Astrocyte of the spinal cord (primary cell): ENCODE measurements around the gene SPAG9.

Source experiments
- DNase-seq: peaks from one replicate; pipeline ENCODE4 v3.0.0; 2011; ENCODE audit warnings: low read depth, low spot score
- H3K4me3 ChIP-seq: 2 replicates; pipeline ENCODE4 v1.5.1; 2011; ENCODE audit warnings: low read depth, mild to moderate bottlenecking, low read length, moderate library complexity
- in situ Hi-C: cut with HindIII; loops from 2 replicates; pipeline ENCODE4 v1.10.0; 2017; ENCODE audit warnings: low sequenced_read_pairs
- TF ChIP-seq, protein P1 (sequence below): IDR thresholded peaks from 2 replicates; pipeline ENCODE4 v1.5.1; 2012; ENCODE audit warnings: low read depth, mild to moderate bottlenecking, low read length, inconsistent platforms

Gene SPAG9

DNA sequence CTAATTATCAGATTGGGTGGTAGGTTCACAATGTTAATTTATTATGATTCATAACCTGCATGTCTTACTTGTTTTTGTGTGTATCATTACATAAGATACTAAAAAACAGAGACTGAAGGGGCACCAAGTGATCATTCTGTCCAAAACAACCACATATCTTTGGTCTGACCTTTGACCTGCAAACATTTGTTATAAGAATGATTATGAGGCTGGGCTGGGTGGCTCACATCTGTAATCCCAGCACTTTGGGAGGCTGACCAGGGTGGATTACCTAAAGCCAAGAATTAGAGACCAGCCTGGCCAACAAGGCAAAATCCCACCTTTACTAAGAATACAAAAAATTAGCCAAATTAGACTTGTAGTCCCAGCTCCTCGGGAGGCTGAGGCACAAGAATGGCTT, 116.4 kb downstream of the SPAG9 start:
- H3K4me3 ChIP-seq = no peak overlapping the region
- in situ Hi-C loops = no loop called here
- DNase-seq = no peak
- TF ChIP-seq, protein P1, sequence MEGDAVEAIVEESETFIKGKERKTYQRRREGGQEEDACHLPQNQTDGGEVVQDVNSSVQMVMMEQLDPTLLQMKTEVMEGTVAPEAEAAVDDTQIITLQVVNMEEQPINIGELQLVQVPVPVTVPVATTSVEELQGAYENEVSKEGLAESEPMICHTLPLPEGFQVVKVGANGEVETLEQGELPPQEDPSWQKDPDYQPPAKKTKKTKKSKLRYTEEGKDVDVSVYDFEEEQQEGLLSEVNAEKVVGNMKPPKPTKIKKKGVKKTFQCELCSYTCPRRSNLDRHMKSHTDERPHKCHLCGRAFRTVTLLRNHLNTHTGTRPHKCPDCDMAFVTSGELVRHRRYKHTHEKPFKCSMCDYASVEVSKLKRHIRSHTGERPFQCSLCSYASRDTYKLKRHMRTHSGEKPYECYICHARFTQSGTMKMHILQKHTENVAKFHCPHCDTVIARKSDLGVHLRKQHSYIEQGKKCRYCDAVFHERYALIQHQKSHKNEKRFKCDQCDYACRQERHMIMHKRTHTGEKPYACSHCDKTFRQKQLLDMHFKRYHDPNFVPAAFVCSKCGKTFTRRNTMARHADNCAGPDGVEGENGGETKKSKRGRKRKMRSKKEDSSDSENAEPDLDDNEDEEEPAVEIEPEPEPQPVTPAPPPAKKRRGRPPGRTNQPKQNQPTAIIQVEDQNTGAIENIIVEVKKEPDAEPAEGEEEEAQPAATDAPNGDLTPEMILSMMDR = no peak

DNA sequence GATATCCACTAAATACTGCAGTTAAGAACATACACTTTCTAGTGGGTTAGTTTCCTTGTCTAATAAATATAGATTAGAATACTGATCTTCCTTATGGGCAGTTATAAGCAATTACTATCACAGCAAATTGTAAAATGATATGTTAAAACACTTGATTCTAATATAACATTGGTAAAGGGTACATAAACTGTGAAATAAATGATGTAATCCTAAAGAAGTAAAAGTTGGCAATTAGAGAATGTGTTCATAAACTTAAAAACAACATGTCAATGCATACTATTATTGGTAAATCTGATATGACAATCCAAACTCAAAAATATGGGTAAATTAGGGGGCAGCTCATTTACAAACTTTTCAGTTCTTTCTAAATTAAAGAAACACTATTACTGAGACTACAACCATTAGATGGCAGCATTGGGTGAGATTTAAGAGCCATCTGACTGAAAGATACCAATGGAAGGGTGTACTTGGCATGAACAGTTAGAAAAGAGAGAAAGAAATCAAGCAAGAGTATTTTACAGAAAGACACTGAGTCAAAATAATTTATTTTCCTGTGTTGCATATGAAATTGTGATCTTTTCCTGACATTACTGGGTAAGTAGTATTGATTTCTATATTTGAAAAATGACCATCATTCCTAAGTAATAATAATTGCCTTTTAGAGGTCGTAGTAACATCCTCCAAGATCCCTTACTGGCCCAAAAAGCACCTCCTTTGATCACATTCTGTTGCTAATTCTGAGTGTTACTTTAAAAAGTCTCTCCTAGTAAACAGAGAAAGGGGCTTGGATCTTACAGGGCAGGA, 119.6 kb downstream of the SPAG9 start:
- H3K4me3 ChIP-seq = no peak overlapping the region
- peak; percentile 82 for DNase-seq
- in situ Hi-C loops = no loop called here
- TF ChIP-seq, protein P1 = peak; percentile 42

DNA sequence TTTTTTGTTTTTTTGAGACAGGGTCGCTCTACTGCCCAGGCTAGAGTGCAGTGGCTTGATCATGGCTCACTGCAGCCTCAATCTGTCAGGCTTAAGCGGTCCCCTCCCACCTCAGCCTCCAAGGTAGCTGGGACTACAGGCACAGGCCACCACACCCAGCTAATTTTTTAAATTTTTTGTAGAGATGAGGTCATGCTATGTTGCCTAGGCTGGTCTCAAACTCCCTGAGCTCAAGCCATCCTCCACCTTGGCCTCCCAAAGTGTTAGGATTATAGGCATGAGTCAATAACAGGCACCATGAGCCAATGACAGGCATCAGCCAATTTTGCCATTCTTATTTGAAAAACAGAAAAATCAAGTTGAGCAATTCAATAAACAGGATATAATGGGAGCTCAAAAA, 125.0 kb downstream of the SPAG9 start:
- TF ChIP-seq, protein P1 = no peak
- no peak for DNase-seq
- in situ Hi-C loops = no loop called here
- no peak overlapping the region for H3K4me3 ChIP-seq

DNA sequence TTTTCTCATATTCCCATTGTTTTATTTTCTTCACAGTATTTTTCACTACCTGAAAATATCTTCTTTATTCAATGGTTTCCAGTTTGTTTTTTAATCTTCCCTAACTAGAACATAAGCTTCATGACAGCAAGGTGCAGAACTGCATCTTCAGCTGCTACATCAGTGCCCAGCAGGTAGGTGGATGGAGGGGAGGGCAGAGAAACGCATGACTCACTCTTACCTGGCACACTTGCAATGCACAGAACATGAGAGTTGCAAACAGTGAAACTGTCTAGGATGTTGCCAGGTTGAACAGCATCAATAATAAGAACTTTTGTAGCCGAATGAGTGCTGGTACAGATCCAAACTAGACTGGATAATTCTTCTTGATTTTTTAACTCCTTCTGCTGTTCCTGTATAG, 127.1 kb downstream of the SPAG9 start:
- in situ Hi-C loops = no loop called here
- TF ChIP-seq, protein P1 = no peak

DNA sequence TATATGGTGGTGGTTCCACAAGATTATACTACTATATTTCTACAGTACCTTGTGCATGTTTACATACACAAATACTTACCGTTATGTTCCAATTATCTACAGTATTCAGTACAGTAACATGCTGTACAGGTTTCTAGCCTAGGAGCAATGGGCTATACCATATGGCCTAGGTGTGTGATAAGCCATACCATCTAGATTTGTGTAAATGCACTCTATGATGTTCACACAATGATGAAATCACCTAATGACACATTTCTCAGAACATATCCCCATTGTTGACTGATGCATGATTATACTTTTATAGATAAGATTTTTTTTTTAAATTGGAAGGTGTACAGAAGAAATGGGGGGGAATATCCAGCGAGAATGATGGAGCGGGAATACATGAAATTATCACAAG, 131.5 kb downstream of the SPAG9 start:
- no peak for DNase-seq
- TF ChIP-seq, protein P1 = no peak
- in situ Hi-C loops = no loop called here
- no peak overlapping the region for H3K4me3 ChIP-seq

More for the DNA sequence above, 127.1 kb downstream of the SPAG9 start:
- H3K4me3 ChIP-seq = no peak overlapping the region
- no peak for DNase-seq

DNA sequence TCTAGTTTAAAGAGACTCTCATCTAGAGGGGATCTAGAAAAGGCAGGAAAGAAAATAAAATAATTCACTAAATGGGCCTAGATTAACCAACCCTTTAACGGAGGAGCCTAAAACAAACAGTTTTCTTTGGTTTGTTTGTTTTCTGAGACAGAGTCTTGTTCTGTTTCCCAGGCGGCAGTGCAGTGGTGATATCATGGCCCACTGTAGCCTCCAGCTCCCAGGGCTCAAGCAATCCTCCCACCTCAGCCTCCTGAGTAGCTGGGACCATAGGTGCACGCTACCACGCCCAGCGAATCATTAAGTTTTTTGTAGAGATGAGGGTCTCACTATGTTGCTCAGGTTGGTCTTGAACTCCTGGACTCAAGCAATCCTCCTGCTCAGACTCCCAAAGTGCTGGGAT, 132.2 kb downstream of the SPAG9 start:
- TF ChIP-seq, protein P1 = no peak
- H3K4me3 ChIP-seq = no peak overlapping the region
- DNase-seq = no peak
- in situ Hi-C loops = no loop called here
